ENCODE data around the gene WDR70.

WDR70 gene

DNA sequence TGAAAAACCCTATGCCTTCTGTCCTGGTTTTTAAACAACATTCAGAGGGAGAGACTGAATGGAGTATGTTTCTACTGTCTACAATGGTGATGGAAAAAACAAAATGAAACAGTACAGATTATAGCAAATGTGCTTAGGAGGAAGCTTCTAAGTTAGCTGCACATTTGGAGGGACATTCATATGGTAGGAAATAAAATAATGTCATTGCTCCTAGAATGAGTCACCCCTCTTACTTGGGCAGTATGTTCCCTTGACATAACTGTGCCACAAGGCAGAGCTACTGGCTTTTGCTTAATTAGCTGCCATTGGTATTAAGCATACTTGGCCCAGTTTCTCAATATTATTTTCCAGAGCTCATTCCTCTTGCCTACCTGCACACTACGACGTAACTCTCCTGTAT lies 331.8 kb downstream of the WDR70 start:
- H3K4me3 ChIP-seq (ENCODE audit: low read depth, low read length), result no peak overlapping the region
- TF ChIP-seq, protein P1, sequence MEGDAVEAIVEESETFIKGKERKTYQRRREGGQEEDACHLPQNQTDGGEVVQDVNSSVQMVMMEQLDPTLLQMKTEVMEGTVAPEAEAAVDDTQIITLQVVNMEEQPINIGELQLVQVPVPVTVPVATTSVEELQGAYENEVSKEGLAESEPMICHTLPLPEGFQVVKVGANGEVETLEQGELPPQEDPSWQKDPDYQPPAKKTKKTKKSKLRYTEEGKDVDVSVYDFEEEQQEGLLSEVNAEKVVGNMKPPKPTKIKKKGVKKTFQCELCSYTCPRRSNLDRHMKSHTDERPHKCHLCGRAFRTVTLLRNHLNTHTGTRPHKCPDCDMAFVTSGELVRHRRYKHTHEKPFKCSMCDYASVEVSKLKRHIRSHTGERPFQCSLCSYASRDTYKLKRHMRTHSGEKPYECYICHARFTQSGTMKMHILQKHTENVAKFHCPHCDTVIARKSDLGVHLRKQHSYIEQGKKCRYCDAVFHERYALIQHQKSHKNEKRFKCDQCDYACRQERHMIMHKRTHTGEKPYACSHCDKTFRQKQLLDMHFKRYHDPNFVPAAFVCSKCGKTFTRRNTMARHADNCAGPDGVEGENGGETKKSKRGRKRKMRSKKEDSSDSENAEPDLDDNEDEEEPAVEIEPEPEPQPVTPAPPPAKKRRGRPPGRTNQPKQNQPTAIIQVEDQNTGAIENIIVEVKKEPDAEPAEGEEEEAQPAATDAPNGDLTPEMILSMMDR (IDR thresholded peaks at IDR 0.05; ENCODE audit: low read depth, low read length), result no peak

DNA sequence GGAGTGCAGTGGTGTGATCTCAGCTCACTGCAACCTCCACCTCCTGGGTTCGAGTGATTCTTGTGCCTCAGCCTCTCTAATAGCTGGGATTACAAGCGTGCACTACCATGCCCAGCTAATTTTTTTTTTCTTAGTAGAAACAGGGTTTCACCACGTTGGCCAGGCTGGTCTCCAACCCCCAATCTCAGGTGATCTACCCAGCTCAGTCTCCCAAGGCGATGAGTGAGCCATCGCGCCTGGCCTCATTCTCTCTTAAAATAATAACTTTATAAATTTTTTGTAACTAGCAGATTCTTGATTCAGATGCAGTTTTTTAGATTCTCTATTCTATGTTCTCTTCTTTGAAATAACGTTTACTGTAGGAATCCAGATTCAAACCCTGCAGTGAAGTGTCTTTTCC lies 333.6 kb downstream of the WDR70 start:
- TF ChIP-seq, protein P1 (IDR thresholded peaks at IDR 0.05; ENCODE audit: low read depth, low read length), result no peak
- H3K4me3 ChIP-seq (ENCODE audit: low read depth, low read length), result no peak overlapping the region

DNA sequence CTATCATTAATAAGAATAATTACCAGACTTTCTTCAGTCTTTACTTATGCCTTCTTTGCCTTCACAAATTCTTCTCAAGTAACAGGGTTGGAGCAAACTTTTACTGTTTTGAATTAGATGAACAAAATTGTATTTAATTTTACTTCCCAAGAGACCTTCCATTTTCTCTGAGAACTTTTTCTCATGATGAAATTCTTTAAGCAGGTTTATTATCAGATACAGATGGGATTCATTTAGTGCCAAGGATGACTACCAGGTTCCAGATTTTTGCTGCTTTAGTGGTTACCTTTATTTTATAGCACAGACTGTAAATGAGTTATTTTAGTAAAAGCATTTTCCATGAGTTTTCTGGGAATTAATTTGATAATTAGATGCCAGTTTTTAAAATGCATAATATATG lies 335.6 kb downstream of the WDR70 start:
- no peak overlapping the region for H3K4me3 ChIP-seq (ENCODE audit: low read depth, low read length)
- TF ChIP-seq, protein P1 (IDR thresholded peaks at IDR 0.05; ENCODE audit: low read depth, low read length), result no peak

DNA sequence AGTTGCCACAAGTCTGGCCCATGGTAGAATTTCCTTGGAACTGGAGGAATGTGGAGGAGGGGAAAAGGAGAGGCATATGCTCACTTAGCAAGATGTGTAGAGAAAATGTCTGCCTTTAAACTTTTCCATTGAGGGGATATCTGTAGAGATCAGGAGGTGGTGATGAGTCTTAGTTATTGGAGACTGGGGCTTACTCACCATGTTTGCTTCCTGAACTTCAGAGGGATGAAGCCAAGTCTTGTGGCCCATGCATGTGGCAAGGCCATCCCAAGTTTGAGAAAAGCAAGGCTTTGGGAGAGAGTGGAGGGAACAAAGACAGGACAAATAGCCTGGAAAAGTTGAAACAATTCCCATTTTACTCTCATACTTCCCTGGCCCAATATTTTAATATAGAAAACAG lies 336.2 kb downstream of the WDR70 start:
- H3K4me3 ChIP-seq (ENCODE audit: low read depth, low read length), result no peak overlapping the region

DNA sequence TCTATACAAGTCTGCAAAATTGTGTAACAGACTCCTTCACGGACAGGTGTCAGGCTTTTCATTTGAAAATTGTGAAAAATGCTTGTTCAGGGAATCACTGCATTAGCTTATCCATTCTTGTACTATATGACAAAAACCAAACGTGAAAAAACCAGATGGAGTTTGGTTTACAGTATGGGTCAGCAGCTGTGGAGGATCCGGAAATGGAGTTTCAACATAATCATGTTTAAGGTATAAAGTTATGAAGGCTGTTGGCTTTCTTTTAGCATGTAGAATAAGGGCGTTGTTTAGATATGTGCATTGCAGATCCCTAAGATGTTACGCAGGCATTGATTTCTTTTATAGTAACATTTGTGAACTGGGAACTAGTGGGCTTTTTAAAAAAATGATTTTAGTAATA lies 336.9 kb downstream of the WDR70 start:
- no peak overlapping the region for H3K4me3 ChIP-seq (ENCODE audit: low read depth, low read length)
- TF ChIP-seq, protein P1 (IDR thresholded peaks at IDR 0.05; ENCODE audit: low read depth, low read length), result no peak

More for the DNA sequence above, 336.2 kb downstream of the WDR70 start:
- TF ChIP-seq, protein P1 (IDR thresholded peaks at IDR 0.05; ENCODE audit: low read depth, low read length), result no peak

DNA sequence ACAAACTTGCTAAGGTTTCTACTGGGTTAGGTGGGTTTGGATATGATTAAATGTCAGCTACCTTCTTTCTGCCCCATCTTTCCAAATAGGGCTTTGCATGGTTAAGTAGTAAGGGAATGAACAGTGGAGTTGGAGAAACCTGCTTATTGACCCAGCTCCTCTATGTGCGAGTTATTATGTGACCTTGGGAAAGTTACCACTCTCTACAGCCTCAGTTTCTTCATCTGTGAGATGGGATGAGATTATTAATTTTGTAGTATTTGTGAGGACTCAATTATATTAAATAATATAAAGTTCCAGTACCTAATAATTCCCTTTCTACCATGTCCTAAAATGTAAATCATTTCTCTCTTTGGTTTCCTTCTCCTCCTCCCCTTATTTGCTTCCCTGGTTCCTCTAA lies 337.3 kb downstream of the WDR70 start:
- TF ChIP-seq, protein P1 (IDR thresholded peaks at IDR 0.05; ENCODE audit: low read depth, low read length), result no peak

DNA sequence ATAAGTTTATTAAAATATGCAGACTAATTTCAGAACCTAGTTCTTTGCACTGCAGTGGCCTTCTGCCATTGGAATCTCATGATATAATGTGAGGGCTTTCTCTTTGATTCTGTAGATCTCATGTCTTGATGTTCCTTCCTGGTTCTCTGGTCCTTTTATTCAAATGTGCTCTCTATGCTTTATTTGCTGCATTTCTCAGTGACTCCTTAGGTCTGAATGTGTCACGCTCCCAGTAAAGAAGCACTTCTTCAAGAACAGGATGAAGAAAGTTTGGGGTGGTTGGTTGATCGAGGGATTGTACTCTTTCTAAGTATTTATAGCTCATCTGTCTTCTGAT lies 338.1 kb downstream of the WDR70 start:
- H3K4me3 ChIP-seq (ENCODE audit: low read depth, low read length), result 0 out of 2 replicates have a peak overlapping the region, but pooled peaks have one; percentile 10
- TF ChIP-seq, protein P1 (IDR thresholded peaks at IDR 0.05; ENCODE audit: low read depth, low read length), result no peak

More for the DNA sequence above, 337.3 kb downstream of the WDR70 start:
- no peak overlapping the region for H3K4me3 ChIP-seq (ENCODE audit: low read depth, low read length)
